GM19463 (cell line): ENCODE results near the gene ACSM2B.
"Not testable (repeated sequence)": the region's sequence is repeated elsewhere in the genome, so short reads cannot be mapped to it uniquely, and the experiment has no call there.

ENCODE experiments used
- ATAC-seq: cut with Tn5 transposase; IDR thresholded peaks from one replicate; pipeline ENCODE4 v1.9.1; 2021; ENCODE audit warnings: mild to moderate bottlenecking, moderate library complexity; ENCODE audit not compliant: unreplicated experiment

The ACSM2B gene

GRCh38 chr16:20576145-20576544, at the start of gene ACSM2B:
TSS of gene ACSM2B (minus strand) at chr16:20576367. CDS start at chr16:20564845, 11,522 bp downstream.
- ATAC-seq, result not testable (repeated sequence)

GRCh38 chr16:20624882-20625807, 49.0 kb upstream of the ACSM2B start:
- ATAC-seq, result no peak

- no peak for ATAC-seq
Observed at GRCh38 chr16:20624205-20624604, 48.0 kb upstream of the ACSM2B start.

- no peak for ATAC-seq
Observed at GRCh38 chr16:20622498-20622870, 46.3 kb upstream of the ACSM2B start.

- no peak for ATAC-seq
Observed at GRCh38 chr16:20621406-20621805, 45.2 kb upstream of the ACSM2B start.

- no peak for ATAC-seq
Observed at GRCh38 chr16:20620770-20621169, 44.6 kb upstream of the ACSM2B start.

GRCh38 chr16:20620003-20620402, 43.8 kb upstream of the ACSM2B start:
- no peak for ATAC-seq

GRCh38 chr16:20617271-20617670, 41.1 kb upstream of the ACSM2B start:
- ATAC-seq, result no peak

GRCh38 chr16:20614186-20615141, 38.3 kb upstream of the ACSM2B start:
- no peak for ATAC-seq

GRCh38 chr16:20613481-20614185, 37.5 kb upstream of the ACSM2B start:
- ATAC-seq, result no peak

- no peak for ATAC-seq
Observed at GRCh38 chr16:20612551-20613480, 36.6 kb upstream of the ACSM2B start.

GRCh38 chr16:20611975-20612481, 35.9 kb upstream of the ACSM2B start:
- ATAC-seq, result no peak

- ATAC-seq, result no peak
Observed at GRCh38 chr16:20611350-20611902, 35.3 kb upstream of the ACSM2B start.

- ATAC-seq, result no peak
Observed at GRCh38 chr16:20610892-20611349, 34.8 kb upstream of the ACSM2B start.

- ATAC-seq, result no peak
Observed at GRCh38 chr16:20610211-20610891, 34.2 kb upstream of the ACSM2B start.

GRCh38 chr16:20602205-20602604, 26.0 kb upstream of the ACSM2B start:
- ATAC-seq, result not testable (repeated sequence)

GRCh38 chr16:20599475-20599874, 23.3 kb upstream of the ACSM2B start:
- ATAC-seq, result not testable (repeated sequence)

- no peak for ATAC-seq
Observed at GRCh38 chr16:20598832-20599469, 22.8 kb upstream of the ACSM2B start.
